ENCODE measurements around the gene AWAT2.

Gene AWAT2

GRCh38 chrX:70049925-70050324, at the start of gene AWAT2:
Gene AWAT2 (minus strand): TSS chrX:70049938. CDS start chrX:70049932, 6 bp downstream.
- no peak within 1 kb of the TSS for H3K9ac ChIP-seq (ENCODE audit: low read depth, low read length)
- H3K36me3 ChIP-seq (ENCODE audit: control insufficient read depth, insufficient read depth, low read length): no peaks in the 10 kb centered on the region
- no peak within 1 kb of the TSS for H3K4me3 ChIP-seq (ENCODE audit: low read depth, low read length)
- peaks cover 55% of the 10 kb centered on the region for H3K9me3 ChIP-seq (ENCODE audit: control insufficient read depth, insufficient read depth, low read length)
- no peaks in the 10 kb centered on the region for H3K4me1 ChIP-seq (ENCODE audit: control insufficient read depth, insufficient read depth, low read length)
- H3K27me3 ChIP-seq (ENCODE audit: control insufficient read depth, insufficient read depth, low read length): no peaks in the 10 kb centered on the region
- H3K27ac ChIP-seq (ENCODE audit: low read depth, low read length): no peak within 1 kb of the TSS

GRCh38 chrX:70096052-70096451, 46.3 kb upstream of the AWAT2 start:
- Histone ChIP-seq H3K9ac (ENCODE audit: low read depth, low read length) (no peak overlapping the region), H3K27ac (ENCODE audit: low read depth, low read length) (no peak overlapping the region), H3K27me3 (ENCODE audit: control insufficient read depth, insufficient read depth, low read length) (no peaks in the 10 kb centered on the region), H3K4me1 (ENCODE audit: control insufficient read depth, insufficient read depth, low read length) (no peaks in the 10 kb centered on the region), H3K36me3 (ENCODE audit: control insufficient read depth, insufficient read depth, low read length) (no peaks in the 10 kb centered on the region), H3K4me3 (ENCODE audit: low read depth, low read length) (no peak overlapping the region), H3K9me3 (ENCODE audit: control insufficient read depth, insufficient read depth, low read length) (peaks cover 14% of the 10 kb centered on the region)

- no peaks in the 10 kb centered on the region for H3K27me3 ChIP-seq (ENCODE audit: control insufficient read depth, insufficient read depth, low read length)
- no peaks in the 10 kb centered on the region for H3K36me3 ChIP-seq (ENCODE audit: control insufficient read depth, insufficient read depth, low read length)
- no peak overlapping the region for H3K27ac ChIP-seq (ENCODE audit: low read depth, low read length)
- no peaks in the 10 kb centered on the region for H3K4me1 ChIP-seq (ENCODE audit: control insufficient read depth, insufficient read depth, low read length)
- H3K4me3 ChIP-seq (ENCODE audit: low read depth, low read length): no peak overlapping the region
- H3K9ac ChIP-seq (ENCODE audit: low read depth, low read length): no peak overlapping the region
- H3K9me3 ChIP-seq (ENCODE audit: control insufficient read depth, insufficient read depth, low read length): peaks cover 23% of the 10 kb centered on the region
Measured at GRCh38 chrX:70092247-70092646, 42.5 kb upstream of the AWAT2 start.

GRCh38 chrX:70089604-70090297, 40.0 kb upstream of the AWAT2 start:
- Histone ChIP-seq H3K36me3 (ENCODE audit: control insufficient read depth, insufficient read depth, low read length) (no peaks in the 10 kb centered on the region), H3K4me1 (ENCODE audit: control insufficient read depth, insufficient read depth, low read length) (peaks cover 3% of the 10 kb centered on the region; the same call in 1 of the 2 replicates), H3K4me3 (ENCODE audit: low read depth, low read length) (no peak overlapping the region), H3K27ac (ENCODE audit: low read depth, low read length) (no peak overlapping the region), H3K9me3 (ENCODE audit: control insufficient read depth, insufficient read depth, low read length) (peaks cover 30% of the 10 kb centered on the region), H3K27me3 (ENCODE audit: control insufficient read depth, insufficient read depth, low read length) (no peaks in the 10 kb centered on the region), H3K9ac (ENCODE audit: low read depth, low read length) (no peak overlapping the region)

- peaks cover 30% of the 10 kb centered on the region for H3K9me3 ChIP-seq (ENCODE audit: control insufficient read depth, insufficient read depth, low read length)
- no peak overlapping the region for H3K4me3 ChIP-seq (ENCODE audit: low read depth, low read length)
- no peaks in the 10 kb centered on the region for H3K36me3 ChIP-seq (ENCODE audit: control insufficient read depth, insufficient read depth, low read length)
- H3K4me1 ChIP-seq (ENCODE audit: control insufficient read depth, insufficient read depth, low read length): peaks cover 3% of the 10 kb centered on the region; the same call in 1 of the 2 replicates
- H3K27me3 ChIP-seq (ENCODE audit: control insufficient read depth, insufficient read depth, low read length): no peaks in the 10 kb centered on the region
- no peak overlapping the region for H3K9ac ChIP-seq (ENCODE audit: low read depth, low read length)
- H3K27ac ChIP-seq (ENCODE audit: low read depth, low read length): no peak overlapping the region
Measured at GRCh38 chrX:70088751-70089150, 39.0 kb upstream of the AWAT2 start.

- no peaks in the 10 kb centered on the region for H3K27me3 ChIP-seq (ENCODE audit: control insufficient read depth, insufficient read depth, low read length)
- no peak overlapping the region for H3K9ac ChIP-seq (ENCODE audit: low read depth, low read length)
- no peak overlapping the region for H3K4me3 ChIP-seq (ENCODE audit: low read depth, low read length)
- H3K4me1 ChIP-seq (ENCODE audit: control insufficient read depth, insufficient read depth, low read length): peaks cover 3% of the 10 kb centered on the region; the same call in 1 of the 2 replicates
- no peak overlapping the region for H3K27ac ChIP-seq (ENCODE audit: low read depth, low read length)
- H3K9me3 ChIP-seq (ENCODE audit: control insufficient read depth, insufficient read depth, low read length): peaks cover 30% of the 10 kb centered on the region
- H3K36me3 ChIP-seq (ENCODE audit: control insufficient read depth, insufficient read depth, low read length): no peaks in the 10 kb centered on the region
Measured at GRCh38 chrX:70087857-70088630, 38.3 kb upstream of the AWAT2 start.

GRCh38 chrX:70084592-70085240, 35.0 kb upstream of the AWAT2 start:
- Histone ChIP-seq H3K9ac (ENCODE audit: low read depth, low read length) (no peak overlapping the region), H3K4me3 (ENCODE audit: low read depth, low read length) (no peak overlapping the region), H3K9me3 (ENCODE audit: control insufficient read depth, insufficient read depth, low read length) (peaks cover 34% of the 10 kb centered on the region), H3K27ac (ENCODE audit: low read depth, low read length) (no peak overlapping the region), H3K4me1 (ENCODE audit: control insufficient read depth, insufficient read depth, low read length) (peaks cover 3% of the 10 kb centered on the region; the same call in 1 of the 2 replicates), H3K36me3 (ENCODE audit: control insufficient read depth, insufficient read depth, low read length) (no peaks in the 10 kb centered on the region), H3K27me3 (ENCODE audit: control insufficient read depth, insufficient read depth, low read length) (no peaks in the 10 kb centered on the region)

- H3K4me3 ChIP-seq (ENCODE audit: low read depth, low read length): no peak overlapping the region
- H3K27ac ChIP-seq (ENCODE audit: low read depth, low read length): no peak overlapping the region
- H3K9ac ChIP-seq (ENCODE audit: low read depth, low read length): no peak overlapping the region
- peaks cover 45% of the 10 kb centered on the region for H3K9me3 ChIP-seq (ENCODE audit: control insufficient read depth, insufficient read depth, low read length)
- no peaks in the 10 kb centered on the region for H3K36me3 ChIP-seq (ENCODE audit: control insufficient read depth, insufficient read depth, low read length)
- no peaks in the 10 kb centered on the region for H3K27me3 ChIP-seq (ENCODE audit: control insufficient read depth, insufficient read depth, low read length)
- peaks cover 3% of the 10 kb centered on the region; the same call in 1 of the 2 replicates for H3K4me1 ChIP-seq (ENCODE audit: control insufficient read depth, insufficient read depth, low read length)
Measured at GRCh38 chrX:70082723-70083122, 33.0 kb upstream of the AWAT2 start.

- H3K36me3 ChIP-seq (ENCODE audit: control insufficient read depth, insufficient read depth, low read length): no peaks in the 10 kb centered on the region
- H3K9me3 ChIP-seq (ENCODE audit: control insufficient read depth, insufficient read depth, low read length): peaks cover 49% of the 10 kb centered on the region
- H3K4me1 ChIP-seq (ENCODE audit: control insufficient read depth, insufficient read depth, low read length): peaks cover under 1% of the 10 kb centered on the region; the same call in 1 of the 2 replicates
- H3K27ac ChIP-seq (ENCODE audit: low read depth, low read length): no peak overlapping the region
- no peak overlapping the region for H3K4me3 ChIP-seq (ENCODE audit: low read depth, low read length)
- H3K9ac ChIP-seq (ENCODE audit: low read depth, low read length): no peak overlapping the region
- no peaks in the 10 kb centered on the region for H3K27me3 ChIP-seq (ENCODE audit: control insufficient read depth, insufficient read depth, low read length)
Measured at GRCh38 chrX:70079870-70080269, 30.1 kb upstream of the AWAT2 start.

GRCh38 chrX:70079297-70079696, 29.6 kb upstream of the AWAT2 start:
- peaks cover 49% of the 10 kb centered on the region for H3K9me3 ChIP-seq (ENCODE audit: control insufficient read depth, insufficient read depth, low read length)
- no peak overlapping the region for H3K4me3 ChIP-seq (ENCODE audit: low read depth, low read length)
- H3K36me3 ChIP-seq (ENCODE audit: control insufficient read depth, insufficient read depth, low read length): no peaks in the 10 kb centered on the region
- H3K9ac ChIP-seq (ENCODE audit: low read depth, low read length): no peak overlapping the region
- no peak overlapping the region for H3K27ac ChIP-seq (ENCODE audit: low read depth, low read length)
- no peaks in the 10 kb centered on the region for H3K4me1 ChIP-seq (ENCODE audit: control insufficient read depth, insufficient read depth, low read length)
- no peaks in the 10 kb centered on the region for H3K27me3 ChIP-seq (ENCODE audit: control insufficient read depth, insufficient read depth, low read length)

GRCh38 chrX:70066646-70067045, 16.9 kb upstream of the AWAT2 start:
- no peak overlapping the region for H3K9ac ChIP-seq (ENCODE audit: low read depth, low read length)
- no peak overlapping the region for H3K27ac ChIP-seq (ENCODE audit: low read depth, low read length)
- H3K4me1 ChIP-seq (ENCODE audit: control insufficient read depth, insufficient read depth, low read length): no peaks in the 10 kb centered on the region
- no peak overlapping the region for H3K4me3 ChIP-seq (ENCODE audit: low read depth, low read length)
- no peaks in the 10 kb centered on the region for H3K36me3 ChIP-seq (ENCODE audit: control insufficient read depth, insufficient read depth, low read length)
- H3K9me3 ChIP-seq (ENCODE audit: control insufficient read depth, insufficient read depth, low read length): peaks cover 29% of the 10 kb centered on the region
- H3K27me3 ChIP-seq (ENCODE audit: control insufficient read depth, insufficient read depth, low read length): no peaks in the 10 kb centered on the region

All from HUES48 (cell line).